PC-3 (cell line): ENCODE measurements around the gene SNRPF. TPM values are rescaled to one million over a fixed set of nuclear protein-coding genes. Genes with fewer than 3 reads are reported as not detected.

ENCODE experiments used
- ATAC-seq: fragments of 200-7000 bp; cut with Tn5 transposase; 2 replicates; pipeline ENCODE4 v1.9.1; 2020; ENCODE audit warnings: mild to moderate bottlenecking, moderate library complexity
- BruUV-seq: library from RNA; stranded (reverse); fragments of 400-500 nt; replicated peaks from 2 replicates; lab custom pipeline; 2021; lab: Mats Ljungman, UMichigan
- CTCF ChIA-PET: fragments of 300-600 bp; sonication (Branson Sonifier 250); formaldehyde crosslinking; loops from one replicate; lab custom pipeline; 2022; ENCODE audit warnings: antibody characterized with exemption; lab: Charles Lee
- POLR2A ChIA-PET: fragments of 300-600 bp; sonication (Branson Sonifier 250); formaldehyde crosslinking; loops from one replicate; lab custom pipeline; 2022; ENCODE audit warnings: antibody characterized with exemption; ENCODE audit not compliant: unreplicated experiment; lab: Charles Lee
- DNase-seq: peaks from one replicate; pipeline ENCODE4 v3.0.0-alpha.2; 2015
- H2AFZ ChIP-seq: fragments of 300-600 bp; sonication (generic); 2 replicates; pipeline ENCODE4 v1.6.0; 2016; ENCODE audit warnings: antibody characterized with exemption, low read length
- H3F3A ChIP-seq: fragments of 300-600 bp; sonication (generic); one replicate; pipeline ENCODE4 v1.6.0; 2017; ENCODE audit warnings: antibody characterized with exemption, low read length, control low read depth, mild to moderate bottlenecking; ENCODE audit not compliant: unreplicated experiment
- H3K27ac ChIP-seq: fragments of 300-600 bp; sonication (generic); 2 replicates; pipeline ENCODE4 v1.5.1; 2016; ENCODE audit warnings: mild to moderate bottlenecking, low read length
- H3K27me3 ChIP-seq: fragments of 300-600 bp; sonication (generic); 2 replicates; pipeline ENCODE4 v1.6.1; 2016; ENCODE audit warnings: low read length, mixed read lengths
- H3K36me3 ChIP-seq: fragments of 300-600 bp; sonication (generic); 2 replicates; pipeline ENCODE4 v1.6.1; 2016; ENCODE audit warnings: low read depth, mixed run types, low read length, mixed read lengths
- H3K4me1 ChIP-seq: fragments of 300-600 bp; sonication (generic); 2 replicates; pipeline ENCODE4 v1.5.1; 2016; ENCODE audit warnings: low read length; ENCODE audit not compliant: insufficient read depth
- H3K4me2 ChIP-seq: fragments of 300-600 bp; sonication (generic); 2 replicates; pipeline ENCODE4 v1.6.0; 2016; ENCODE audit warnings: low read length
- H3K4me3 ChIP-seq: fragments of 300-600 bp; sonication (generic); 2 replicates; pipeline ENCODE4 v1.5.1; 2016; ENCODE audit warnings: mild to moderate bottlenecking, low read length, mixed read lengths
- H3K79me2 ChIP-seq: fragments of 300-600 bp; sonication (generic); 2 replicates; pipeline ENCODE4 v1.6.1; 2017; ENCODE audit warnings: low read length, mixed read lengths
- H3K9ac ChIP-seq: fragments of 300-600 bp; sonication (generic); 2 replicates; pipeline ENCODE4 v1.6.0; 2016; ENCODE audit warnings: mild to moderate bottlenecking, low read length
- H3K9me2 ChIP-seq: fragments of 300-600 bp; sonication (generic); replicated peaks from 2 replicates; pipeline ENCODE4 v1.6.1; 2016; ENCODE audit warnings: mixed run types, low read length, mixed read lengths
- H3K9me3 ChIP-seq: fragments of 300-600 bp; sonication (generic); 2 replicates; pipeline ENCODE4 v1.6.1; 2016; ENCODE audit warnings: low read length, mixed read lengths
- H4K20me1 ChIP-seq: fragments of 300-600 bp; sonication (generic); 2 replicates; pipeline ENCODE4 v1.6.1; 2016; ENCODE audit warnings: low read length, mixed read lengths
- EZH2 ChIP-seq: fragments of 300-600 bp; sonication (generic); IDR thresholded peaks from one replicate; pipeline ENCODE4 v1.6.1; 2017; ENCODE audit warnings: antibody characterized with exemption, mild to moderate bottlenecking, low read length; ENCODE audit not compliant: unreplicated experiment
- EZH2phosphoT487 ChIP-seq: fragments of 300-600 bp; sonication (generic); IDR thresholded peaks from 2 replicates; pipeline ENCODE4 v1.6.1; 2018; ENCODE audit warnings: mild to moderate bottlenecking, antibody characterized with exemption, low read length, borderline replicate concordance
- intact Hi-C: fragments of 100-400 bp; cut with micrococcal nuclease; formaldehyde crosslinking; loops from 2 replicates; pipeline ENCODE4 v1.9.0; 2023
- total RNA-seq: library from RNA; depleted of rRNA; stranded (reverse); fragments of >200 nt; gene quantifications from 2 replicates; pipeline ENCODE4 v1.2.3, GENCODE V29; 2014
- TF ChIP-seq, protein P1 (sequence below): fragments of 300-600 bp; sonication (generic); conservative IDR thresholded peaks from 2 replicates; pipeline ENCODE4 v1.5.1; 2017; ENCODE audit warnings: antibody characterized with exemption, low read depth, mild to moderate bottlenecking, low read length

Gene SNRPF
- total RNA-seq, 1 experiment from 2014 or later = 47.4 TPM

GRCh38 chr12:95870897-95871296 is 12.1 kb downstream of the SNRPF start:
- Histone ChIP-seq H2AFZ (no peak overlapping the region), H3K79me2 (no peaks in the 10 kb centered on the region), H4K20me1 (no peaks in the 10 kb centered on the region), H3K4me1 (no peaks in the 10 kb centered on the region), H3F3A (no peaks in the 10 kb centered on the region), H3K27me3 (no peaks in the 10 kb centered on the region), H3K9ac (no peak overlapping the region), H3K9me2 (no peaks in the 10 kb centered on the region), H3K36me3 (peaks cover 45% of the 10 kb centered on the region; the same call in 1 of the 2 replicates), H3K27ac (no peak overlapping the region), H3K4me2 (no peak overlapping the region), H3K9me3 (no peaks in the 10 kb centered on the region), H3K4me3 (no peak overlapping the region)
- DNase-seq = no peak
- no TSS peak for BruUV-seq
- ChIA-PET POLR2A (no interaction called here), CTCF (no interaction called here)
- no peak for ATAC-seq
- no peak for TF ChIP-seq EZH2
- TF ChIP-seq, protein P1, sequence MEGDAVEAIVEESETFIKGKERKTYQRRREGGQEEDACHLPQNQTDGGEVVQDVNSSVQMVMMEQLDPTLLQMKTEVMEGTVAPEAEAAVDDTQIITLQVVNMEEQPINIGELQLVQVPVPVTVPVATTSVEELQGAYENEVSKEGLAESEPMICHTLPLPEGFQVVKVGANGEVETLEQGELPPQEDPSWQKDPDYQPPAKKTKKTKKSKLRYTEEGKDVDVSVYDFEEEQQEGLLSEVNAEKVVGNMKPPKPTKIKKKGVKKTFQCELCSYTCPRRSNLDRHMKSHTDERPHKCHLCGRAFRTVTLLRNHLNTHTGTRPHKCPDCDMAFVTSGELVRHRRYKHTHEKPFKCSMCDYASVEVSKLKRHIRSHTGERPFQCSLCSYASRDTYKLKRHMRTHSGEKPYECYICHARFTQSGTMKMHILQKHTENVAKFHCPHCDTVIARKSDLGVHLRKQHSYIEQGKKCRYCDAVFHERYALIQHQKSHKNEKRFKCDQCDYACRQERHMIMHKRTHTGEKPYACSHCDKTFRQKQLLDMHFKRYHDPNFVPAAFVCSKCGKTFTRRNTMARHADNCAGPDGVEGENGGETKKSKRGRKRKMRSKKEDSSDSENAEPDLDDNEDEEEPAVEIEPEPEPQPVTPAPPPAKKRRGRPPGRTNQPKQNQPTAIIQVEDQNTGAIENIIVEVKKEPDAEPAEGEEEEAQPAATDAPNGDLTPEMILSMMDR = no peak
- no peak for TF ChIP-seq EZH2phosphoT487
- intact Hi-C loops = no loop called here

DNA sequence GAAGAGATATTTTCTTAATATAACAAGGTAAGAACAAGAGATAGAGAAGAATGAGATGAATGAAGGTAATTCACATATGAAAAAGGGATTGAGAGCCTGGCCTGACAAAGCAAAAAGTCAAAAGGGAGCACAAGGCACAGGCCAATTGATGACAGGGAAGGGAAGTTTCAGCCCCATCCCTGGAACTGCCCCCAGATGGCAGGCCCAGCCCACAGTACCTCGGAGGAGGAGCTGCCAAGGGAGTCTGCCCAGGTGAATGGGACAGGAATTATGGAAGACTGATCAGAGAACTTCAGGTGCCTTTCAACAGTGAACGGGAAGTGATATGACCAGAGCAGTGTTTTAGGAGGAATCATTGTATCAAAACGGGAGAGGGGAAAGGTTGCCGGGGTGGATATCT is 15.7 kb downstream of the SNRPF start:
- peaks cover 20% of the 10 kb centered on the region; the same call in 1 of the 2 replicates for H3K36me3 ChIP-seq
- TF ChIP-seq, protein P1 = no peak
- TF ChIP-seq EZH2 = no peak
- no peak for TF ChIP-seq EZH2phosphoT487
- no peaks in the 10 kb centered on the region for H3K4me1 ChIP-seq
- DNase-seq (no peak), ATAC-seq (no peak)
- ChIA-PET POLR2A (no interaction called here), CTCF (no interaction called here)
- H3K4me3 ChIP-seq = no peak overlapping the region
- no peaks in the 10 kb centered on the region for H3K9me2 ChIP-seq
- H3K4me2 ChIP-seq = no peak overlapping the region
- no peak overlapping the region for H3K27ac ChIP-seq
- no peaks in the 10 kb centered on the region for H3K79me2 ChIP-seq
- no TSS peak for BruUV-seq
- H4K20me1 ChIP-seq = no peaks in the 10 kb centered on the region
- H3F3A ChIP-seq = no peaks in the 10 kb centered on the region
- intact Hi-C loops = no loop called here
- no peak overlapping the region for H3K9ac ChIP-seq
- H3K27me3 ChIP-seq = no peaks in the 10 kb centered on the region
- no peak overlapping the region for H2AFZ ChIP-seq
- H3K9me3 ChIP-seq = no peaks in the 10 kb centered on the region

DNA sequence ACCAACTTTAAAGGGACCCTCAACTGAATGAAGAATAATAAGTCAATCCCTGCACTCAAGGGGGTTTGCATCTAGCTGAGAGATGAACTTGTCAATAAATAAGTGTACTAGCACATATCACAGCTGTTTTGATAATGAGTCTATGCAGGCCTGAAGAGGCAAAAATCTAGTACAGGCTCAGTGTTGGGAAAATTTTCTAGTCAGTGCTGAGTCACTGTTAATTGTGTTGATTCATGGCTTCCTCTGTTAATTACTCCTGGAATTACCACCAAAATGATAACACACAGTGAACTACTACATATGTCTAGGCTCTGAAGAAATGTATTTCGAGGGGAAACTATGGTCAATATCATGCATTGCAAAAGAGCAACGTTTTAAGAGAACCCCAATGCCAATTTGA is 18.9 kb downstream of the SNRPF start:
- DNase-seq = no peak
- TF ChIP-seq EZH2 (no peak), EZH2phosphoT487 (no peak)
- TF ChIP-seq, protein P1 = no peak
- Histone ChIP-seq H2AFZ (no peak overlapping the region), H3K9ac (no peak overlapping the region), H3K4me1 (no peaks in the 10 kb centered on the region), H3K27me3 (no peaks in the 10 kb centered on the region), H3K9me3 (no peaks in the 10 kb centered on the region), H3K9me2 (no peaks in the 10 kb centered on the region), H3K4me3 (no peak overlapping the region), H4K20me1 (no peaks in the 10 kb centered on the region), H3K4me2 (no peak overlapping the region), H3F3A (no peaks in the 10 kb centered on the region), H3K79me2 (no peaks in the 10 kb centered on the region), H3K36me3 (peaks cover 14% of the 10 kb centered on the region; the same call in 1 of the 2 replicates), H3K27ac (no peak overlapping the region)
- BruUV-seq = no TSS peak
- intact Hi-C loops = no loop called here
- ChIA-PET POLR2A (no interaction called here), CTCF (no interaction called here)
- ATAC-seq = no peak
